GM18505 (cell line): ENCODE measurements around the gene TRPV6.

ENCODE experiments used
- ATAC-seq: cut with Tn5 transposase; IDR thresholded peaks from one replicate; pipeline ENCODE4 v1.9.1; 2021; ENCODE audit not compliant: unreplicated experiment
- POLR2A ChIP-seq: IDR thresholded peaks from 4 replicates; pipeline ENCODE4 v1.6.1; 2011; ENCODE audit warnings: borderline replicate concordance; ENCODE audit not compliant: insufficient read depth, insufficient read length; ENCODE audit errors: extremely low read depth

The TRPV6 gene

DNA sequence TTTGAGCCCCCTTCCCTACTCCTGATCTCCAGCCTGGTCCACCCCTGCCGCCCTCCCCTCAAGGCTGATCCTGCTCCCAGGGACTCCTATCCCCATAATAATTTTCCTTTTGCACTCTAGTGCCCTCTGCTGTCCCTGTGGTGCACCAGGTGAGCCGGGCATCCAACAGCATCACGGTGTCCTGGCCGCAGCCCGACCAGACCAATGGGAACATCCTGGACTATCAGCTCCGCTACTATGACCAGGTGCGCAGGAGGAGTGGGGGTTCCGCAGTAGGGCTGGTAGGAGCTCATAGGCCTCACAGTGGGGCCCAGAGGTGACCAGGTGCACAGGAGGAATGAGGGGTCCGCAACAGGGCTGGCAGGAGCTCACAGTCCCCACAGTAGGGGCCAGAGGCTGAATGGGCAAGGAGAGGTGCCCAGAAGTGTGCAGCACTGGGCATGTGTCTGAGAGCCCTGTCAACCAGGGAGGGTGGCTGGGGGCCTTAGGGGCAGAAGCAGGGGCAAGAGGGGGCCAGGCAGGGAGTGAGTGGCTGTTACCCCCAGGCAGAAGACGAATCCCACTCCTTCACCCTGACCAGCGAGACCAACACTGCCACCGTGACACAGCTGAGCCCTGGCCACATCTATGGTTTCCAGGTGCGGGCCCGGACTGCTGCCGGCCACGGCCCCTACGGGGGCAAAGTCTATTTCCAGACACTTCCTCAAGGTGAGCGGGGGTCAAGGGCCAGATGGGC, 19.0 kb downstream of the TRPV6 start:
- ATAC-seq: no peak
- no peak for TF ChIP-seq POLR2A

DNA sequence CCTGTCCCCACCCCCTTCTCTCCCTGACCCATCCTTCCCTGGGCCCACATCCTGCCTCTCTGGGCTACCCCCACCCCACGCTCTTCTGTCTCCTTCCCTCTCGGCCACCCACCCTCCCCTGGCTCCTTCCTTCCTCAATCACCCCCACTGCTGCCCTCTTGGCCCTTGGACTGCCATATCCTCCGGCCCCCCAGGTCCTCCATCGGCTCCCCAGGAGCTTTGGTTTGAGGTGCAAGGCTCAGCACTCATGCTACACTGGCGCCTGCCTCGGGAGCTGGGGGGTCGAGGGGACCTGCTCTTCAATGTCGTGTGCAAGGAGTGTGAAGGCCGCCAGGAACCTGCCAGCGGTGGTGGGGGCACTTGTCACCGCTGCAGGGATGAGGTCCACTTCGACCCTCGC, 19.8 kb downstream of the TRPV6 start:
- no peak for TF ChIP-seq POLR2A
- no peak for ATAC-seq

DNA sequence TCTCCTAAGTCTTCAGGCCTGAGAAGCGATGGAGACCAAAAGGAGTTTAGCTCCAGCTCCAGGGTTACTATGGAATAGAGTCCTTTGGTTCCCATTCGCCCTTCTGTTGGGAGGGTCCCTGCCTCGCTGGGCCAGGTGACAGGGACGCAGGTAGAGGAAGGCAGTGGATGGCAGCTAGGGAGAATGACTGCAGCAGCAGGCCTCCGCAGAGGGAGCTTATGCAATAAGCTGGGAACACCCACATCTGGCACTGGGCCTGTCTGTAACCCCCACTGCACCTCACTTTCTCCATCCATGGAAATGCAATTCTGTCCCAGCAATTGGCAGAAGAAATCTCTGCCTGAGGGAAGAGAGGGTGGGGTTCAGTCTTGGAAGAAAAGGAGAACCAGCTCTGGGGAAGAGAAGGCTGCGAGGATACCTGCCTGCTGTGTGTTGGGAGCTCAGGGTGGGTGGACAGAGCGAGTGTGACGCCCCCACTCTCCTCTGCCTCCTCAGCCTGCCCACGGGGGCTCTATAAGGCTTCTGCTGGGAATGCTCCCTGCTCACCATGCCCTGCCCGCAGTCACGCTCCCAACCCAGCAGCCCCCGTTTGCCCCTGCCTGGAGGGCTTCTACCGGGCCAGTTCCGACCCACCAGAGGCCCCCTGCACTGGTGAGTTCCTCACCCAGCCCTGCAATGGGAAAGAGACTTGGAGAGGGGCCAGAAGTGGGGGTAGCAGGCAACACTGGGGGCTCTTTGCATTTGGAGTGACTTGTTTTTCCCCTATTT, 20.4 kb downstream of the TRPV6 start:
- ATAC-seq: no peak
- no peak for TF ChIP-seq POLR2A

DNA sequence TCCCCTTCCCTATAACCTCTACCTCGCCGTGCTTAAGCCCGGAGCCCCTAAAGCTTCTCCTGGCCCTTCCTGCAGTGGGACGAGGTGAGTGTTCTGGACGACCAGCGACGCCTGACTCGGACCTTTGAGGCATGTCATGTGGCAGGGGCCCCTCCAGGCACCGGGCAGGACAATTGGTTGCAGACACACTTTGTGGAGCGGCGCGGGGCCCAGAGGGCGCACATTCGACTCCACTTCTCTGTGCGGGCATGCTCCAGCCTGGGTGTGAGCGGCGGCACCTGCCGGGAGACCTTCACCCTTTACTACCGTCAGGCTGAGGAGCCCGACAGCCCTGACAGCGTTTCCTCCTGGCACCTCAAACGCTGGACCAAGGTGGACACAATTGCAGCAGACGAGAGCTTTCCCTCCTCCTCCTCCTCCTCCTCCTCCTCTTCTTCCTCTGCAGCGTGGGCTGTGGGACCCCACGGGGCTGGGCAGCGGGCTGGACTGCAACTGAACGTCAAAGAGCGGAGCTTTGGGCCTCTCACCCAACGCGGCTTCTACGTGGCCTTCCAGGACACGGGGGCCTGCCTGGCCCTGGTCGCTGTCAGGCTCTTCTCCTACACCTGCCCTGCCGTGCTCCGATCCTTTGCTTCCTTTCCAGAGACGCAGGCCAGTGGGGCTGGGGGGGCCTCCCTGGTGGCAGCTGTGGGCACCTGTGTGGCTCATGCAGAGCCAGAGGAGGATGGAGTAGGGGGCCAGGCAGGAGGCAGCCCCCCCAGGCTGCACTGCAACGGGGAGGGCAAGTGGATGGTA, 21.5 kb downstream of the TRPV6 start:
- ATAC-seq: no peak

DNA sequence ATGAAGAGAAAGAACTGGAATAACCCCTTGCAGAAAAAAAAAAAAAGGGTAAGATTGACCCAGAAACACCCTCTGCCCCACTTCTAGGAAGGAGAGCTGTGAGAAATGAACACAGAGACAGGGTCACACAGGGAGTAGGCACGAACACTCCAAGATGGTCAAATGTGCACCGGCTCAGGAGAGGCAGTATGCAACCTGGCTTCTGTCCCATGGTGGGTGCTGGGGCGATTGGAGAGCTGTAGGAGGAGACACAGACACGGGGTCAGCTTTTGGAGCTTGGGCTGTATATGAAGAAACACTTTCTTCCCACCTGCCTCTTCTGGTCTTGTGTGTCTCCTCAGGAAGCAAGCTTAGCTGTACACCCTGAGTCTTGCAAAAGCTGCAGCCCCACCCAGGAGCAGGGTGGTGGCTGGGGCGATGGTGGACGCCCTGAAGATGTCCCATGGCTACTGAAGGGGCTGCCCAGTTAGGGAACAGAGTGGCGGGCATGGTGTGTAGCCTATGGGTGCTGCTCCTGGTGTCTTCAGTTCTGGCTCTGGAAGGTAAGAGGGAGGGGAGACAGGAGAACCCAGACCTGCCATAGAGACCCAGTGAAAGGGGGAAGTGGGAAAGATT, 22.7 kb downstream of the TRPV6 start:
- no peak for ATAC-seq
- no peak for TF ChIP-seq POLR2A

More for the DNA sequence above, 21.5 kb downstream of the TRPV6 start:
- no peak for TF ChIP-seq POLR2A

DNA sequence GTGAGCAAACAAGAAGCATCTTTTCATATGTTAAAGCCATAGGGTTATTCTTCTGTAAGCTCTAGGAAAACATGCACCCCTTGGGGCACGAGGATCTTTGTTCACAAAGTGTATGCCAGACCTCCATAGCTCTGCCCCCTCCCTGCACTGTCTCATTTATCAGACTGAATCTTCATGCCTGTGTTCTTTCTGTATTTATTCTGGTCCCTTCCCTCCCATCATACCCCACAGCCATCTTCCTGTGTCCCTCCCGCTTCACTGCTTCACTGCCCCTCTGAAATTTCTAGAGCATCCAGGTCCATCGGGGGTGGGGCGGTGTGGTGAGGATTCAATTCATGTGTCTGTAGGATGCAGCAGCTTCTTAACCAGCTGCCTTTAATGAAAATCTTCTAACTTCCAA, 23.2 kb downstream of the TRPV6 start:
- no peak for ATAC-seq
- no peak for TF ChIP-seq POLR2A

DNA sequence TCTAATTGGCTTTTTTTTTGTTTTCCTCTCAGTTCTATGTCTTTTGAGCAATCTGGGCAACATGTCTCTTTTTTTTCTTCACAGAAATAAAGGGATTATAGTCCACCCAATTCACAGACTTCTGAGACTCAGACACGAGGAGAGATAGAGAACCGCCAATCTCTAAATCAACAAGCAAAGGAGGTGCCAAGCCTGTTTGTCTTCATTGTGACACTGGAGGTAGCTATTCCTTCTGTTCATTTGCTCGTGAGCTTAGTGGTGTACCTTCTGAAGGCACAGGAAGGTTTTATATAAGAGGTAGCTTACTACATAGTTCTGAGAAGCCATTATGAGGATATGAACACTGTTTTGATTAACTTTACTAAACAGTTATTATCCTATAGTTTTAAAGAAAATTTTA, 24.6 kb downstream of the TRPV6 start:
- no peak for ATAC-seq
- no peak for TF ChIP-seq POLR2A

DNA sequence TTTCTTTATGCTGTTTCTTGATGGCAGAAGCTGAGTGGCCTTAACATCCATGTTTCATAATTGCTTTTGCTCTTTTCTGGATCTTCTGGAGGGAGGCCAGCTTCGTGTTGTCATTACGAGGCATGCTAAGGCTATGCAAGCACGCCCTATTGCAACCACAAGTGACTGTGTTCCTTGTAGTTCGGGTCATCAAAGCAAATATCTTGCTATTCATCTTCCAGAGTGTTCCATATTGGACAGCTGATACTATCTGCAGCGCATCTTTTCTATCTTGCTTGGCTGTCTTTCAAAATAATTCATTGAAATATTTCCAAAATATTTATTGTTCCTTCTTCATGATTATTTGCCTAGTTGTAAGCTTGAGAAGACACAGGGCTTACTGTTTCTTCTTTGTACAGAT, 25.7 kb downstream of the TRPV6 start:
- TF ChIP-seq POLR2A: no peak
- no peak for ATAC-seq

DNA sequence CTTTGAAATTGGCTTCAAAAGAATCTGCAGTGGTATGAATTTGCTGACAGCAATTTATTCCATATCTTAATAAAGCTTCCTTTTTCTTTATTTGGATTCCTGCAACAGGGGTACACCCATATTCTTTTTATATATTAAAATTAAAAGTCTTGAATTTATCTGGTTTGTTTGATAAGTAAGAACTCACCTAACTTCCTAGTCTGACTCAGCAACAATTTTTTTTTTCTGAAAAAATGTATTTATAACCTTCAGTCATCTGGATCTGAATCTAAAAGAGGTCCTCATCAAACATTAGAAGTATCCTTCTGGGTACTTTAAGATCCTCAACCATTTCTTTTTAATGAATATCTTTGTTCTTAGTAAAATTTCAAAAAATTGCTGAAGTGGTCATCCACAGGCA, 26.1 kb downstream of the TRPV6 start:
- ATAC-seq: no peak
- no peak for TF ChIP-seq POLR2A

DNA sequence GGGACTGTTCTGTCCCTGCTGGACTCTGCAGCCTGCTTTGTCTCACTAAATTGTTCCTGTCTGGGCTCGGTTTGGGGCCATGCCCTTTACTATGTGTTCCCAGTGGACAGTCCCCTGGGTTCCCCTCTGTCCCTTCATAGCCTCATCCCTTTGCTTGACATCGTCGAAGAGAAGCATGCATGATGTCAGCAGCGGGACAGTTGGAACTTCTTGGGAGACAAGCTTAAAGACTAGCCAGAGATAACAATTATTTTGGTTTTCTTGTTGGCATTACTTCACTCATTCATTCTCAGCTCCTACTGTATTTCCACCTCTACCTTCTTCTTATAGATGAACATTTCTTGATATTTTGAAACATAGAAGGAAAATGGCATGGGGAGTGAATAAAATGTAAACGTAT, 27.9 kb downstream of the TRPV6 start:
- no peak for ATAC-seq
- no peak for TF ChIP-seq POLR2A

DNA sequence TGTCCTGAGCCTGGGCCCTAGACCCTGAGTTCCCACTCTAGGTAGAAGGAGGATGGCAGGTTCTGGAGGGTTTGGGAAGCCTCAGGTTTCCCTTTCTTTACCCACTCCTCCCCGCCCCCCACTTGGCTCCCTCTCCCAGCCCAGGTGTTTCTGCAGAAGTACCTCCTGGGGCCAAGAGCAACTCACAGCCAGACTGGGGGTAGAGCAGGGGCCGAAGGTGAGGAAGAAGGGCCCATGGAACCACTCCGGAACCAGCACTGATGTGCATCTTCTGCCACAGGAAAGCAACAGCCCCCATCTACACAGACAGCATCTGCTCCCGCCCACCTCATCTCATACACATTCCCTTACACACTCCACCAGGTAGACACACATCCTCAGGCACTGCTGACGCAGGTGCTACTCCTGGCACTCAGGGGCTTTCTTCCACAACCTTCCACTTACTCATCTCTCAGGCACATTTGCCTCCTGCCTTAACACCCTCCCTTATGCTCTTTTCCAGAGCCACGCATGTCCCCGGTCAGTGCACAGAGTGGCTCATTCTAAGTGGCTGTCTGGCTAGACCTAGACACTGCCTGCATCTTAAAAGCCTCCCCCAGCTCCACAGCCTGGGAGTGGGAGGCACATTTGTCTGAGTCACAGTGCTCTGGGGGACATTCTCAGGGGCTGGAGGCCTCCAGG, 28.8 kb downstream of the TRPV6 start:
- ATAC-seq: no peak
- TF ChIP-seq POLR2A: no peak

DNA sequence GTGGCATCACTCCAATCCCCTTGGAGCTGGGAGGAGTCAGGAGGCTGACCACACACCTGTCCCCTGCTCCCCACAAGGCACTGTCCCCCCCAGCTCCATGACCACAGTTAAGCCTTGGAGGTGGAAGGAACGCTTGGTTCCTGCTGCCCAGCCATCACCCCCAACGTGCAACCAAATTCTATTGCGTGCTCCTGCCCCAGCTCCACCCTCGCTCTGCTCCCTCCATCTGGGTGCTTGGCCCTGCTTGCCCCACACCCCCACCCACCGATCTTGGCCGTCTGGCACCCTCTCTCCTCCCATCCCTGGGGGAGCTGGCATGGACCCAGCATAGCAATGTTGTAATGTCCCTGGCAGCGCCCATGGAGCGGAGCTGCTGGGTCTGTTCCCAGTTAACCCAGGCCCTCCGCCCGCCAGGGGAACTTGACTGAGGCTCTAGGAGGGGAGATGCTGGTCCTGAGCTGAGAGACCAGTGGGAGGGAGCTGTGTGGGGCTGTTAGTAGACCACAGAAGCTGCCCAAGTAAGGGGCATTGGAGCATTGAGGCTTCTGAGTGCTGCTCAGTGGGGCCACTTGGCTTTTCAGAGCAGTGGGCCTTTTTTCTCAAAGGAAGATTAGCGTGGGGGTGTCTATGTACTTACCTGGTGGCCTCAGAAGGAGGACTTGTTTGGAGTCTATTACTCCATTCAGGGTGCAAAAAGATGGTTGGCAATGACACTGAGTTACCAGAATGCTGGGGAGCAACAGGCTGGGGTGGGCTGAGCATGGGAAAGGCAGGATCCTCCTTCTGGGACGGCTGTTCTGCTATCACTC, 29.6 kb downstream of the TRPV6 start:
- no peak for ATAC-seq
- no peak for TF ChIP-seq POLR2A
